HG03095 (cell line): ENCODE data around the gene ZNF296.
A peak's percentile ranks its signal among the peaks of the same experiment; 100 is the strongest.

Experiments
- ATAC-seq: cut with Tn5 transposase; IDR thresholded peaks from one replicate; pipeline ENCODE4 v1.9.1; 2021; ENCODE audit warnings: moderate library complexity; ENCODE audit not compliant: unreplicated experiment

ZNF296 gene

DNA sequence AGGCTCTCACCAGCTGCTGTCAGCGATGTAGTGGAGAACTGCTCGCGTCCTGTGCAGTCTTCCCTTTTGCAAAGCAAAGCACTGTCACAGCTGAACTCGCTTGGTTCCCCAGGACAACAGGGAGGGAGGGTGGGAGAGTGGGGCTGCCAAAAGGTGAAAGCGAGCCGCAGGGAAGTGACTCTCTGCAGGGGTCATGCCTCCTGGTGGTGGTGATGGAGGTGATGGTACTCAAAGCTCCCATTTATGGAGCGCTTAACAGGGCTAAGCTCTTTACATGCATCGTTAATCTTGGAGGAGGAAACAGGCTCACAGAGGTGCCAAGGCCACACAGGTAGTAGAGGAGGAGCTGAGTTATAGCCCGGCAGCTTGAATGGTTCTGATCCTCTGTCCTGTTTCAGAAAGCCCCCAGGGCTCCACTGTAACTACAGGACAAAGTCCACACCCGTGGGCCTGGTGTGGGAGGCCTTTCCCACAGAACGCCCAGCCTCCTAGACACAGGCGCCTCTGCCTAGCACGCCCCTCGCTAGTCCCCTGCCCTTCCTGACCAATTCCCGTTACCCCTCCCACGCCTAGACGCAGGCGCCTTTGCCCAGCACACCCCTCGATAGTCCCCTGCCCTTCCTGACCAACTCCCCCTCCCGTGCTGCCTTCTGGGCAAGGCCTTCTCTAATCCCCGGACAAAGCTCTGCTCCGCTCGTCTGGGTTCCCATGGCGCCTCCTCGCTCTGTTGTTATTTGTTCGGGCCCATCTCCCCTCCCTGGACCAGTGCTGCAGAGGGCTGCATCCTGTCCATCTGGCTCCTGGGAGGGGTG is 27.4 kb upstream of the ZNF296 start:
- no peak for ATAC-seq

DNA sequence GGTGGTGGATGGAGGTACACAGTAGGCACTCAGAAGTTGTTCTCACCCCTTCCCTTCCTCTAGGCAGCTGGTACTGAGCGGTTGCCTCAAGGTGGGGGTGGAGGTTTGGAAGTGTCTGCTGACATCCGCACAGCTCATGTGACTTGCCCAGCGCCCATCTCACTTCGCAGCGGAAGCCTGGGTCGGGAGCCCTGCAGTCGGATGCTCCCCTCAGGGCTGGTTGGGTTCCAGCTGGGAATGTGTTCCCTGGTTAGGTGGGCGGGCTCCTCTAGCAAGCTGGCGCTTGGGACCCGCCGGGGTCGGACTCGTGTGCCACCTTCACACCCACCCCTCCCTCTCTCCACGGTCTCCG is 26.9 kb upstream of the ZNF296 start:
- ATAC-seq = no peak

DNA sequence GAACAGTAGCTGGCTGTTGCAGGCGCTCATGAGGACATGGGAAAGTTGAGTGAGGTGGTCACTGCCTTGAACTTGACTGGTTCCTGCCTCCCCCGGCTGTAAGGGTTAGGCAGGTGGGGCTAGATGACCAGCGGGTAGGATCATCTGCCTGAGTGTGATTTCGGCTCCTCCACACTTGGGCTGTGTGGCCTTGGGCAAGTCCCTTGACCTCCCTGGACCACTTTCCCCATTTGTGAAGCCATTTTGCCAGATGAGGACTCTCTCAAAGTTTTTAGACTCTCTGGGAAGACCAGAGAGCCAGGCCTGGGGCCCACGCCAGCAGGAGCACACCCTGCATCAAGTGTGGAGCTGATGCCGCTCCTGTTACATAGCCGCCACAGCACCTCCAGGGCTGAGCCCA is 26.2 kb upstream of the ZNF296 start:
- no peak for ATAC-seq

DNA sequence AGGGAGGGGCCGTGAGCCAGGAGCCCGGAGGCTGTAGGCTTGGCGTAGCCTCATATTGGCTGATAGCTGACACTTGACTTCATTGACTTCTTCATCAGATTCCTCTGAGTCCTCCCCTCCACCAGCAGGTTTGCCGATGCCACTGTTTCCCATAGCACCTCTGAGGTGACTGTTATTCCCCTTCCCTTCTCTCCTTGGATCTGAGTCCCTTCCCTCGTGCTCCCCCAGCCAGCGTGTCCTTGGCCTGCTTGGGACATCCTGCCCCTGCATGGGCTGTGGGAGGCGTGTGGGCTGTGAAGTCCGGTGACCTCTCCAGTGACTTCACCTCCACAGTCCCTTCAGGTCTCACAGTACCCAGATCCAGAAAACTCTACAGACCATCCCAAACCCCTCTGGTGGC is 25.5 kb upstream of the ZNF296 start:
- no peak for ATAC-seq

DNA sequence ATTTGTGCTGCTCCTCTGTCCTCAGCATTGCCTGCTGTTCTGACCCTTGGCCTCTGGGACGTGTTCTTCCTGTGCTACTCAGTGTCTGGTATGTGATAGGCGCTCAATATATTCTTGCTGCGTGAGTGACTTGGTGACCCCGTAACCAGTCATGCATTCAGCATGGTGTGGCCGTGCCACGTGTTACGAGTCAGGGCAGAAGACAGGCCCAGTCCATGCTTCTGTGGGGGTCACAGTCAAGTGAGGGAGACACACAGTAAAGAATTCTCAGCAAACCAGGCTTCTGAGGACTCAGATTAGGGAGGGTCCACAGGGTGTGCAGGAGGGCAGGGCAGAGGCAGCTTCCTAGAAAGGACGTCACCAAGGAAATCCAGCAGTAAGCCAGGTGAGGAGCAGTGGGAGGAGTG is 24.6 kb upstream of the ZNF296 start:
- no peak for ATAC-seq

DNA sequence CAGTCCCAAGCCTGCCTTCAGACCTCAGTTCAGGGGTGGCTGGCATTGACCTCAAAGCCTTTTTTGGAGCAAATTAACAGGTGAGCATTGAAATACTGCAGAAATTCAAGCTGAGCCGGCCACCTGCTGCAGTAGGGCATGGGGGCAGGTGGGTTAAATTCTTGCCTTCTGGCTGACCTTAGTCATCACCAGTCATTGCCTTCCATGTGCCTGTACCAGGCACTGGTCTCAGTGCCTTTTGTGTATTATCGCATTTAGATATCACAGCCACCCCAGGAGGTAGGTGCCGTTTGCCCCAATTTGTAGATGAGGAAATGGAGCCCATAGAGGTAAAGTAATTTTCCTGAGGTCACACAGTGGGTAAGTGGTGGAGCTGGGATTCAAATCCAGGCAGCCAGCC is 23.9 kb upstream of the ZNF296 start:
- ATAC-seq = no peak

DNA sequence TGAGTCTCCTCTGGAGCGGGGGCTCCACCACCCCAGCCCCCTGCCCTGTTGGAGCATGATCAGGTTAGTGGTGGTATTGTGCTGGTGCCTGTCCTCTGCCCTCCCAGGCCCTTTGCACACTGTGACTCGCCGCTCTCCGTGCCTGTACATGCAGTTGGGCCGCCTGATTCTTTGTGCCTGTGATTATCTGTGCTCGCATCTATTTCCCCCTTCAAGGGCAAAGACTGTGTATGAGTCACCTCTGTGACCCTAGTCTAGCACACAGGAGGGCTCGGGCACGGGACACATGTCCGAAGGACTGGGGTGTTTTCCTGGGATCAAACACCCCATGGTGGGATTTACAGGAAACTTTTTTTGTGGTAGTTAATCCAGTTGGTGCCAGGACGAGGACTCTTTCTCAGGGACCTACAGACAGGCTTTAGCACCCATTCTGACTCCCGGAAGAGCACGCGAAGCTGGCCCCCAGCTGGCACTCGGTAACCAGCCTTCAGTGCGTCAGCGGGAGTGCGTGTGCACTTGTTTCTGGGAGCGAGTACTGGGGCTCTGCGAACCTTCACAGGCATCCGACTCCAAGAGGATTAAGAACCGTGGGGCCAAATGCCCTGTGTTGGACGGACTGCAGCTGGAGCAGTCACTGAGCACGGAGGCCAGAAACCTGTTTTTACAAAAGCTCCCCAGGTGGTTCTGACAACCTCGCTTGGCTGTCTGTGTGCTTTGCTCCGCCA is 23.4 kb upstream of the ZNF296 start:
- no peak for ATAC-seq

DNA sequence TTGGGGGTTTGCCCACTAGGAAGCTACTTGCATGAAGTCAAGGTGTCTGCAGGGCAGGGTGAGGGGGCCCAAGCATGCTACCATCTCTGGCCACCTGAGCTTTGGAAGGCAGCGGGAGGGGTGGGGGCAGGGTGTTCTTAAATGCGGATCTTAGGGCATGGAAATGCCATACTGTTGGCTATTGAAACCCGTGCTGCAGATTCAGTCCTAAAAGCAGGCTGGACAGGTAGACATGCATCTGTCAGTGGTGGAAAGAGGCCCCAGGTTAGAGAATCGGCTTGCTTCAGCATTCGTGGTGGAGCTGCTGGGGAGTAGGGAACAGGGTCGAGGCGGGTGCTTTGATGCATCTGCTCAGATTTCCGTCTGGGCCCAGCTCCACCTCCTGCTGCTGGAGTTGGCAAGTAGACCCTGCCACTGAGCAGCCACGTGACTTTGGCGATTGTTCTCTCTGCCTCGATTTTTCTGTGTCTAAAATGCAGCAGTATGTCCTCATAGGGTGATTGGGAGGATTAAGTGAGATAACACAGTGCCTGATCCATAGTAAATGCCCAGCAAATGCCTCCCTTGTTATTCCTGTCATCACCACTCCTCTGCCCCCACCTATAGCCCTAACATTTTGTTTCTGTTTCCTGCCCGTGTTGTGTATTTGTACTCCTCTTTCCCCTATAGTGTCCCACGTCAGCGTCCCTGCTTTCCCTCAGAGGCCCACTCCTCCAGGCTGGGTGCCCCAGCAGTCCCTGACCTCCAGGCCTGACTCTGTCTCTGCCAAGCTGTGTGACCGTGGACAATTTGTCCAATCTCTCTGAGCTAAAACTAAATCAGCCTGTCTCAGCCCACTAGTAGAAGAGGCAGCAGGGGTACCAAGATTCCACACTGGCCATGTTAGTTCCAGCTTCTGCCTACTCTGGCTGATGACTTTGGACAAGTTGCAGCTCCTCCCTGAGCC is 22.5 kb upstream of the ZNF296 start:
- no peak for ATAC-seq

DNA sequence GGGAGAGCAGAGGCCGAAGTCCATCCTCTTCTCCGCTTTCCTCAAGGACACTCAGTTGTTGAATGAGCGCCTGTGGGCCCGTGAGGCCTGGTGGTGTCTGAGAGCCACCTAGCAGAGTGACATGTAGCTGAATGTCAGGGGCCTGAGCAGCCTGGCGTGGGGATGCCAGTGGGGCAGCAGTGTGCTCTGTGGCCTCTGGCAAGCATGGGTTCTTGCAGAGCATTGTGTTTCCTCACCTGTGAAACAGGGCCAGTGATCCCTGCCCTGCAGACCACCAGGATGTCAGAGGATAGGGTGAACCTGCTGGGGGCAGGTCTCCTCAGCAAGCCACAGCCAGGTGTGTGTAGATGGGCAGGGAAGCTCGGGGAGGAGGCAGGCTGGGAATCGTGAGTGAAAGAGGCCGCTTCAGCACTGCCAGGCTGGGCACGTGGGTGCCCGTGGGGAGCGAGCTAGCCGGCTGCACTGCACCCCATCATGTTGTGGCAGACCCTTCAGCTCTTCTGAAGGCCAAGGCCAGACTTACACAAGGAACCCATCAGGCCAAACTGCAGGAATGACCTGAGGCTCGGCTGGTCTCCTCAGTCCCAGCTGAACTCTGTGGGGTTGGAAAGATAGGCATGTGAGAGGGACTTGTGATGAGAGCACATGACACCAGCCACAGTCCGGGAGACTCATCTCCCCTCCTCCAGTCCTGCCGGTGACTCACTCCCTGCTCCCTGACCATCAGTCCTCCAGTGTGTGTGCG is 21.7 kb upstream of the ZNF296 start:
- no peak for ATAC-seq

DNA sequence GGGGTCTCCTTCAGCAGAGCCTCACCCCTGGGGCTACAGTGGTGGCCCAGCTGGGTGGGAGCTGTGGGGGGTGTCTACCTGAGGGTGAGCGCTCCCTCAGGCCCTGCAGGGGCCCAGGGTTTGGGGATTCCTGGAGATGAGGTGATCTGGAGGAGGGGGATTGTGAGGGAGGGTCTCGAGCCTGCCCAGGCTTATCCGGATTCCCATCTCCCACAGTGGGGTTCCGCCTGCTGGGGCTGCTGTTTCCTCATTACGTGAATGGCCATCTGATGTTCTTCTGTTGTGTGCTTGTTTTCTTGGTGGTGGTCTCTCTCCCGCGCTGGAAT is 21.1 kb upstream of the ZNF296 start:
- ATAC-seq = no peak

DNA sequence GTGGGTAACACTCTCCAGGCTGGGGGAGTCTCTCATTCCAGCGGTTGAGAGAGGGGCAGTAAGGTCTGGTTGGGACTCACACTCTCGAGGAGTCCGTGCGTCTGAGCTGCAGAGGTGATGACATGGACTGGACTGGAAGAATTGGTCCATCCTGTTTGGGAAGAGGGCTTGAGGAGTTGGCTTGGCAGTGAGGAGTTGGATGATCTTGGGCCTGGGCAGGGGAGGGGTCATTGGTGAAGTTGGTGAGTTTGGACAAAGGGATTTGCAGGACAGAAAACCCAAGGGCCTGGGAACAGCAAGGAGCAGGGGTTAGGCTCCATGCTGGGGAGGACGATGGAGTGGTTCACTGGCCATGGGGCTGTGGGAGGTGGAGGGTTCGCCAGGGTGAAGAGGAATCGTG is 20.4 kb upstream of the ZNF296 start:
- ATAC-seq = no peak

DNA sequence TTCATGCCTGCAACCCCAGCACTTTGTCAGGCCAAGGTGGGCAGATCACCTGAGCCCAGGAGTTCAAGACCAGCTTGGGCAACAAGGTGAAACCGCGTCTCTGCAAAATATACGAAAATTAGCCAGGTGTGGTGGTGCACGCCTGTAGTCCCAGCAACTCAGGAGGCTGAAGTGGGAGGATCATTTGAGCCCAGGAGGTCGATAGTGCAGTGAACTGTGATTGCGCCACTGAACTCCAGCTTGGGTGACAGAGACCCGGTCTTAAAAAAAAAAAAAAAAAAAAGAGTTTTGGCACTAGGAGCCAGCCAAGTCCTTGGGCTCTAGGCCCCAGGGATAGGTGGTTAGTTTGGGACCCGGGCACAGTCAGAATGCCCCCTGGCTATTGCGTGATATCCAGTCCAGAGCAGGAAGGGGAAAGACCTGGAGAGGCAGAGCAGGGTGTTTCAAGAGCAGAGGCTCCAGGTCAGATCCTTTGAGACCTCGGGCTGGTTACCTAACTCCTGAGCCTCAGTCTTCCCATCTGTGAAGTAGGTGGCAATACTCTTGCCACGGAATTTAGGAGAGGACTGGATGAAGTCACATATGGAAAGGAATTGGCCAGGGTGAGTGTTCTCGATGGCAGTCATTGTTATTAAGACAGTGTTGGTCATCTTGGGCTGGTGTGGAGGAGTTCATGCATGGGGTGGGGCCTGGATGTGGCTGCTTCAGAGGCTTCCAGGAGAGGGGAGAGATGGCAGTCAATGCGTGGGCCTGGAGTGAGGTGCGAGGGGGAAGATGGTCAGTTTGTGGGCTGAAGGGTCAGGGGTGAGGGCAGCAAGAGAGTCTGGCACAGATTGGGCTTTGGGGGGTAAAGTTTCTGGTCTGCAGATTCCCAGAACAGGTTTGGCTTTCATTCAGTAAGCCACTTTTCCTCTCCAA is 19.5 kb upstream of the ZNF296 start:
- ATAC-seq = no peak

DNA sequence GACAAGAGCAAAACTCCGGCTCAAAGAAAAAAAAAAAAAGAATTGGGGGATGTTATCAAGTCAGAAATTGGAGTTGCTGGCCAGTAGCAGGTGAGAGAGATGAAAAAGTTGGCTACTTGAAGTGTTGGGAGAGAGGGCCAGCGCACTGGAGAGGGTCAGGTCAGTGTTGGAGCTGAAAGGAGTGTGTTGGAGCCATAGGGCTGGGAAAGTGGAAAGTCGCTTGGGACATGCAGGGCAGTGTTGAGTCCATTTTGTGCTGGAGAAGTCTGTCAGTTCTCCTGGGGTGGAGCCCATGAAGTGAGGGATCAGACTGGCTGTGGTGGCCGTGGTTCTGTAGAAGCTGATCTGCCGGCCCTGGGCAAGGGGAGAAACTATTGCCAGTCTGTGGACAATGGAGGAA is 18.4 kb upstream of the ZNF296 start:
- no peak for ATAC-seq

DNA sequence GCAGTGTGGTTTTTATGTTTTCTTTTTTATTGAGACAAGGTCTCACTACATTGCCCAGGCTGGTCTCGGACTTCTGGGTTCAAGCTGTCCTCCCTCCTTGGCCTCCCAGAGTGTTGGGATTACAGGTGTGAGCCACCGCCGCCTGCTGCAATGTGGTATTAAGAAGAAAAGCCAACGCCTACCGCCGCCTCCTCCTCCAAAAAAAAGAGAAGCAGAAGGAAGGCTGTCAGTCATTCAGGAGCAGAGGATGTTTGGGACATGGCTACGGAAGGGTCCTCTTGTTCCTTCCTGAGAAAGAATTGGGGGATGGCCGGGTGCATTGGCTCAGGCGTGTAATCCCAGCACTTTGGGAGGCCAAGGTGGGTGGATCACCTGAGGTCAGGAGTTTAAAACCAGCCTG is 17.9 kb upstream of the ZNF296 start:
- no peak for ATAC-seq

DNA sequence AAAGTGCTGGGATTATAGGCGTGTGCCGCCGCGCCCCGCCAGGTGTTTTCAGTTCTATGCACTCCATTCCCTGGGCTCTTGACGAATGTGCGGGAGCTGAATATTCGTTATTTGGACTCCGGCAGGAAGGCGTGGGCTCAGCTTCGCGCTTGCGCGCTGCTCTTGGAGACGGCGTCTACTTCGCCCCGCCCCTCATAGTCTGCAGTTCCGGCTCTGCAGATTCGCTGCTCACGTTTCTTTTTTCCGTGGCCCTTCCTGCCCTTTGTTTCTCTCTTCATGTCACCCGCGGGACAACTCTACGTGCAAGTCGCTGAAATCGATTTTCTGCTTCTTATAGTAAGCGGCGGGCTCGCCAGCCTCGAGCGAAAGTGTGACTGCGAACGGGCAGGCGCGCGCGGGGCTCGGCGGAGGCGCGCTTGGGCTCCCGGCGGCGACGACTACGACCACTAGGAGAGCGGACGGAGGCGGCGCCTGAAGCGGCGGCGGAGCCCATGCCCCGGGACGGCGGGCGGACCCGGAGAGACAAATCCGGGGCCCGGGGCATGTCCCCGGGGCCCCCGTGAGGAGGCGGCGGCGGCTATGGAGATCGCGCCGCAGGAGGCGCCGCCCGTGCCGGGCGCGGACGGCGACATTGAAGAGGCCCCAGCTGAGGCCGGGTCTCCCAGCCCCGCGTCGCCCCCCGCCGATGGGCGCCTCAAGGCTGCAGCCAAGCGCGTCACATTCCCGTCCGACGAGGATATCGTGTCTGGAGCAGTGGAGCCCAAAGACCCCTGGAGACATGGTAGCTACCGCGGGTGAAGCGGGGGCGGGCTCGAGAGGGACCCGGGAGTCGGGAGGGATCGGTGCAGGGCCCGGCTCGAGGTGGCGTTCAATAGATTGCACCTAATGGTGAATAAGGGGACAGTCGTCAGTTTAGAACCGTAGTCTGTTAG is 16.7 kb upstream of the ZNF296 start, which contains the start of gene PPP1R37:
Gene PPP1R37, plus strand, starts transcription at position 433 of the 932 bp plus-strand sequence. Its CDS starts 147 bp downstream, at position 580.
- peak; percentile 55 for ATAC-seq

DNA sequence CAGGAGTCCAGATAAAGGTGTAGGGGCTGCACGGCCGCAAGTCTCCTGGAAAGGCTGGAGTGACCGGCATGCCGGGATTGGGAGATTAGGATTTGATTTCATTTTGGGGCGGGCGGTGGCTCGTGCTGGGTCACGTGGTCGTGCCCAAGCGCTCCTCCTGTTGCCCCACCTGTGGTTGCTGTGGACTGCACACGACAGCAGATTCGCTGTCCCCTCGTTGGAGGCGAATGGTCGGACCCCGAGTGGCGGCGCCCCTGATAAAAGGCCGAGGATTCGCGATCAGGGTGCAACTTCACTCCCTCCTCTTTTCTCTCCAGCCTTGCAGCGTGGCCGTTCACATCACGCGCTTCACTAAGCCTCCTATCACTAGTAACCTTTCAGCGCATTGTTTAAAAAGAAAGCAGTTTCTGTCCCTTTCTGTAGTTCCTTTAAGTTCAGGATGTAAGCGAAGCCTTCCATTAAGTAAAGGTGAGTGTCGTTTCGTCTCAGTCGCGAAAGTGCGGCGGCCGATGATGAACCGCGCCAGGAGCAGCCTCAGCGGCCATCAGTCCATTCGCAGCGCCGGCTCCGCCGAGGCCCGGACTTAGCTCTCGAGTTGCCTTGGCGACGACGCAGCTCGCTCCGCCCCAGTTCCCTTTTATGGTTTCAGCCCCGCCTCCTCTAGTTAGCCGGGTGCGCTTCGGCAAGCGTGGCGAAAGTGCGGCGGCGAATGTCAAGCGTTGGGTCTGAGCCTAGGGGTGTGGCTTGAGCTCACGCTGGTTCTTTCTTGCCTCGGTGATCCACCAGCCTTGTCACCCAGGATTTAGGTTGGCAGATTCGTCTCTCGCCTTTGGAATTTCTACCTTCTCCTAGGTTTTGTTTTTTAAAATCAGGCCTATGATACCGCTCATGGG is 15.0 kb upstream of the ZNF296 start:
- peak; percentile 53 for ATAC-seq

DNA sequence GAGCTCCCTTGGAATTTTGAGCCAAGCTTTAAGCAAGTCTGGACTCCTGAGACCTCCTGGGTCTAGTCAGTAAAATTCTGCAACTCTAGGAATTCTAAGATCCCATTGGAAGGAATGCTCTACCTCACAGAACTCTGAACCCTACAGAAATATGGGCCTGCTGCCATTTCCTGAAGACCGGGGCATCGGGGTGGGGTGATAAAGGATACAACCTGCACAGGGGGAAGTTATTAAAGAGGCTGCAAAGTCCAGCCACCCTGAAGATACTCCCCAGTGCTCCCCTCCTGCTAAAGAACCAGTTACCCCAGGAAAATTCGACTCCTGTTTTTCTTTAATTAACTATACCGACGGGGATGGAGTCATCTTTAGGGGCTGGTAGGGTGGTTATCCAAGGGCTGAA is 14.3 kb upstream of the ZNF296 start:
- ATAC-seq = no peak

DNA sequence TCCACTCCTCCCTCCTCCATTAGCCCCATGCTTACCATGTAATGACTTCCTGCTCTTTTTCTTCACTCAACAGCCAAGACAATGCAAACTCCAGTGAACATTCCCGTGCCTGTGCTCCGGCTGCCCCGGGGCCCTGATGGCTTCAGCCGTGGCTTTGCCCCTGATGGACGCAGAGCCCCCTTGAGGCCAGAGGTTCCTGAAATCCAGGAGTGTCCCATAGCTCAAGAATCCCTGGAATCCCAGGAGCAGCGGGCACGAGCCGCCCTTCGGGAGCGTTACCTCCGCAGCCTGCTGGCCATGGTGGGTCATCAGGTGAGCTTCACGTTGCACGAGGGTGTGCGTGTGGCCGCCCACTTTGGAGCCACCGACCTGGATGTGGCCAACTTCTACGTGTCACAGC is 13.8 kb upstream of the ZNF296 start:
- no peak for ATAC-seq
